Osteoblast (primary cell): ENCODE data around the gene MIPEP. TPM values are rescaled to one million over a fixed set of nuclear protein-coding genes. Genes with fewer than 3 reads are reported as not detected.

Source experiments
- DNase-seq: peaks from one replicate; pipeline ENCODE4 v3.0.0; 2011; ENCODE audit warnings: low spot score, mixed read lengths; ENCODE audit not compliant: insufficient read length; ENCODE audit errors: missing footprints
- H2AFZ ChIP-seq: 2 replicates; pipeline ENCODE4 v1.6.0; 2011; ENCODE audit warnings: mild to moderate bottlenecking, low read length
- H3K27ac ChIP-seq: 2 replicates; pipeline ENCODE4 v1.5.1; 2011; ENCODE audit warnings: mild to moderate bottlenecking, low read depth, low read length, moderate library complexity
- H3K27me3 ChIP-seq: 2 replicates; pipeline ENCODE4 v1.6.0; 2012; ENCODE audit warnings: mild to moderate bottlenecking, control low read depth, inconsistent platforms, low read length, moderate library complexity; ENCODE audit not compliant: insufficient read depth
- H3K36me3 ChIP-seq: 2 replicates; pipeline ENCODE4 v1.5.1; 2011; ENCODE audit warnings: mild to moderate bottlenecking, low read length, control low read depth, moderate library complexity; ENCODE audit not compliant: insufficient read depth
- H3K4me1 ChIP-seq: 2 replicates; pipeline ENCODE4 v1.5.1; 2011; ENCODE audit warnings: mild to moderate bottlenecking, low read length, control low read depth, moderate library complexity; ENCODE audit not compliant: insufficient read depth
- H3K4me2 ChIP-seq: 2 replicates; pipeline ENCODE4 v1.6.0; 2011; ENCODE audit warnings: mild to moderate bottlenecking, low read length; ENCODE audit not compliant: insufficient read depth
- H3K4me3 ChIP-seq: fragments of 200-600 bp; sonication (generic); 3 replicates; pipeline ENCODE4 v1.5.1; 2012; ENCODE audit warnings: mild to moderate bottlenecking, low read length, inconsistent platforms; ENCODE audit not compliant: insufficient read depth
- H3K79me2 ChIP-seq: 2 replicates; pipeline ENCODE4 v1.6.0; 2012; ENCODE audit warnings: mild to moderate bottlenecking, low read length, control low read depth, inconsistent platforms; ENCODE audit not compliant: insufficient read depth
- H3K9me3 ChIP-seq: 2 replicates; pipeline ENCODE4 v1.5.1; 2011; ENCODE audit warnings: low read depth, low read length, control low read depth
- H4K20me1 ChIP-seq: 2 replicates; pipeline ENCODE4 v1.6.0; 2012; ENCODE audit warnings: mild to moderate bottlenecking, low read length, control low read depth; ENCODE audit not compliant: insufficient read depth
- CTCF ChIP-seq: IDR thresholded peaks from 2 replicates; pipeline ENCODE4 v1.5.1; 2011; ENCODE audit warnings: mild to moderate bottlenecking, low read depth, low read length, moderate library complexity; ENCODE audit errors: extremely low read depth
- total RNA-seq: library from RNA; depleted of rRNA; stranded (reverse); fragments of >200 nt; gene quantifications from 2 replicates; pipeline ENCODE4 v1.2.3, GENCODE V29; 2012

MIPEP gene
- total RNA-seq, 1 donor, result 29.3 TPM

- H3K27ac ChIP-seq, result peak overlapping the region; percentile 43
Observed at GRCh38 chr13:23866420-23867026, 22.7 kb downstream of the MIPEP start.

GRCh38 chr13:23865906-23866305, 23.3 kb downstream of the MIPEP start:
- H3K36me3 ChIP-seq, result peaks cover 7% of the 10 kb centered on the region

More at GRCh38 chr13:23866420-23867026, 22.7 kb downstream of the MIPEP start:
- Histone ChIP-seq H3K4me2 (no peak overlapping the region), H3K36me3 (peaks cover under 1% of the 10 kb centered on the region), H2AFZ (peak overlapping the region; percentile 31), H3K79me2 (no peaks in the 10 kb centered on the region), H3K27me3 (no peaks in the 10 kb centered on the region), H3K4me1 (peaks cover 22% of the 10 kb centered on the region), H4K20me1 (no peaks in the 10 kb centered on the region), H3K4me3 (no peak overlapping the region), H3K9me3 (no peaks in the 10 kb centered on the region)
- DNase-seq, result peak; percentile 10
- TF ChIP-seq CTCF, result no peak

GRCh38 chr13:23865026-23865425, 24.2 kb downstream of the MIPEP start:
- Histone ChIP-seq H3K4me3 (no peak overlapping the region), H3K36me3 (peaks cover 8% of the 10 kb centered on the region), H4K20me1 (no peaks in the 10 kb centered on the region), H3K9me3 (no peaks in the 10 kb centered on the region), H3K27me3 (no peaks in the 10 kb centered on the region), H2AFZ (no peak overlapping the region), H3K27ac (no peak overlapping the region), H3K79me2 (no peaks in the 10 kb centered on the region), H3K4me2 (no peak overlapping the region), H3K4me1 (peaks cover 22% of the 10 kb centered on the region)
- no peak for TF ChIP-seq CTCF
- no peak for DNase-seq

More at GRCh38 chr13:23865906-23866305, 23.3 kb downstream of the MIPEP start:
- Histone ChIP-seq H2AFZ (no peak overlapping the region), H4K20me1 (no peaks in the 10 kb centered on the region), H3K27me3 (no peaks in the 10 kb centered on the region), H3K4me3 (no peak overlapping the region), H3K9me3 (no peaks in the 10 kb centered on the region), H3K4me1 (peaks cover 22% of the 10 kb centered on the region), H3K27ac (no peak overlapping the region), H3K4me2 (no peak overlapping the region), H3K79me2 (no peaks in the 10 kb centered on the region)
- TF ChIP-seq CTCF, result no peak
- DNase-seq, result no peak

- no peak for DNase-seq
- Histone ChIP-seq H3K9me3 (no peaks in the 10 kb centered on the region), H3K27me3 (no peaks in the 10 kb centered on the region), H4K20me1 (no peaks in the 10 kb centered on the region), H2AFZ (no peak overlapping the region), H3K4me3 (no peak overlapping the region), H3K4me2 (no peak overlapping the region), H3K27ac (no peak overlapping the region), H3K79me2 (no peaks in the 10 kb centered on the region), H3K36me3 (peaks cover 8% of the 10 kb centered on the region), H3K4me1 (peaks cover 1% of the 10 kb centered on the region)
- TF ChIP-seq CTCF, result no peak
Observed at GRCh38 chr13:23861310-23861709, 27.9 kb downstream of the MIPEP start.
